NCI-H1092 (cell line): ENCODE measurements around the gene TBATA.

ENCODE experiments used
- DNase-seq: peaks from one replicate; lab custom pipeline; 2025; lab: John Stamatoyannopoulos, UW

The TBATA gene

GRCh38 chr10:70785190-70785589 is at the start of gene TBATA:
Gene TBATA, minus strand, starts transcription at chr10:70785377. Its CDS starts 1,998 bp downstream, at chr10:70783379.
- no peak for DNase-seq

GRCh38 chr10:70834441-70835151 is 49.4 kb upstream of the TBATA start:
- no peak for DNase-seq

GRCh38 chr10:70834021-70834420 is 48.8 kb upstream of the TBATA start:
- DNase-seq = no peak

GRCh38 chr10:70833601-70834000 is 48.4 kb upstream of the TBATA start:
- no peak for DNase-seq

- no peak for DNase-seq
These were observed 47.8 kb upstream of the TBATA start for GRCh38 chr10:70832852-70833528.

GRCh38 chr10:70832221-70832620 is 47.0 kb upstream of the TBATA start:
- DNase-seq = no peak

GRCh38 chr10:70830164-70830563 is 45.0 kb upstream of the TBATA start:
- no peak for DNase-seq

- no peak for DNase-seq
These were observed 44.4 kb upstream of the TBATA start for GRCh38 chr10:70829543-70829942.

- no peak for DNase-seq
These were observed 43.7 kb upstream of the TBATA start for GRCh38 chr10:70828923-70829322.

- DNase-seq = no peak
These were observed 42.0 kb upstream of the TBATA start for GRCh38 chr10:70827086-70827757.

GRCh38 chr10:70822076-70822820 is 37.1 kb upstream of the TBATA start:
- no peak for DNase-seq

GRCh38 chr10:70820976-70821750 is 36.0 kb upstream of the TBATA start:
- DNase-seq = no peak

- DNase-seq = no peak
These were observed 31.2 kb upstream of the TBATA start for GRCh38 chr10:70816220-70816894.

GRCh38 chr10:70815504-70816219 is 30.5 kb upstream of the TBATA start, which contains the start of gene SGPL1:
Gene SGPL1, plus strand, starts transcription at chr10:70815948. Its CDS starts 906 bp downstream, at chr10:70816854.
- DNase-seq = peak; percentile 48

- no peak for DNase-seq
These were observed 28.9 kb upstream of the TBATA start for GRCh38 chr10:70814126-70814525.

GRCh38 chr10:70812814-70813213 is 27.6 kb upstream of the TBATA start:
- DNase-seq = no peak

GRCh38 chr10:70811881-70812280 is 26.7 kb upstream of the TBATA start:
- DNase-seq = no peak

GRCh38 chr10:70810967-70811366 is 25.8 kb upstream of the TBATA start:
- DNase-seq = no peak

- DNase-seq = no peak
These were observed 24.5 kb upstream of the TBATA start for GRCh38 chr10:70809726-70810125.

- DNase-seq = no peak
These were observed 23.9 kb upstream of the TBATA start for GRCh38 chr10:70809011-70809611.
